ENCODE data around the gene TUBGCP2. TPM values are rescaled to one million over a fixed set of nuclear protein-coding genes. Genes with fewer than 3 reads are reported as not detected.

Gene TUBGCP2
- total RNA-seq, 1 donor from 2014 or later = 53.2 TPM

DNA sequence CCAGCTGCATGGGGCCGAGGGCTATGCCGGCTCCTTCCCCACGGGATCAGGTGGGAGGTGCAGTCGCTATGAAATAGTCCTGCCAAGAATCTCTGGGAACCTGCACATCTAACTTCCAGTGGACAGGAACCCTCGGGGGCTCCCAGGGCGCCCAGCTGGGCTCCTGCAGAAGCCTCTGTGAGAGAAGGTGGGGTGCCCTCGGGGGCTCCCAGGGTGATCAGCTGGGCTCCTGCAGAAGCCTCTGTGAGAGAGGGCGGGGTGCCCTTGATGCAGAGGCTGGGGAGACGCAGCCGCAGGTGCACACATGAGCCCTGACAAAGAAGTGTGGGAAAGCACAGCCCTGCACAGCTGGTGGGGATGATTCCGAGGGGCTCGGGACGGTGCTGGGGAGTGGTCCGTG, 65.1 kb downstream of the TUBGCP2 start:
- no peaks in the 10 kb centered on the region for H3K36me3 Mint-ChIP-seq (ENCODE audit: low read depth)
- H3K4me3 Mint-ChIP-seq (ENCODE audit: unreplicated experiment) = no peak overlapping the region
- H3K9me3 Mint-ChIP-seq (ENCODE audit: low read depth) = no peaks in the 10 kb centered on the region
- no peak for DNase-seq (ENCODE audit: low spot score)
- no peak overlapping the region for H3K27ac Mint-ChIP-seq (ENCODE audit: unreplicated experiment)
- H3K4me1 Mint-ChIP-seq (ENCODE audit: low read depth) = no peaks in the 10 kb centered on the region
- peaks cover 43% of the 10 kb centered on the region for H3K27me3 Mint-ChIP-seq (ENCODE audit: low read depth)
- TF ChIP-seq, protein P1, sequence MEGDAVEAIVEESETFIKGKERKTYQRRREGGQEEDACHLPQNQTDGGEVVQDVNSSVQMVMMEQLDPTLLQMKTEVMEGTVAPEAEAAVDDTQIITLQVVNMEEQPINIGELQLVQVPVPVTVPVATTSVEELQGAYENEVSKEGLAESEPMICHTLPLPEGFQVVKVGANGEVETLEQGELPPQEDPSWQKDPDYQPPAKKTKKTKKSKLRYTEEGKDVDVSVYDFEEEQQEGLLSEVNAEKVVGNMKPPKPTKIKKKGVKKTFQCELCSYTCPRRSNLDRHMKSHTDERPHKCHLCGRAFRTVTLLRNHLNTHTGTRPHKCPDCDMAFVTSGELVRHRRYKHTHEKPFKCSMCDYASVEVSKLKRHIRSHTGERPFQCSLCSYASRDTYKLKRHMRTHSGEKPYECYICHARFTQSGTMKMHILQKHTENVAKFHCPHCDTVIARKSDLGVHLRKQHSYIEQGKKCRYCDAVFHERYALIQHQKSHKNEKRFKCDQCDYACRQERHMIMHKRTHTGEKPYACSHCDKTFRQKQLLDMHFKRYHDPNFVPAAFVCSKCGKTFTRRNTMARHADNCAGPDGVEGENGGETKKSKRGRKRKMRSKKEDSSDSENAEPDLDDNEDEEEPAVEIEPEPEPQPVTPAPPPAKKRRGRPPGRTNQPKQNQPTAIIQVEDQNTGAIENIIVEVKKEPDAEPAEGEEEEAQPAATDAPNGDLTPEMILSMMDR (IDR thresholded peaks at IDR 0.05) = no peak

DNA sequence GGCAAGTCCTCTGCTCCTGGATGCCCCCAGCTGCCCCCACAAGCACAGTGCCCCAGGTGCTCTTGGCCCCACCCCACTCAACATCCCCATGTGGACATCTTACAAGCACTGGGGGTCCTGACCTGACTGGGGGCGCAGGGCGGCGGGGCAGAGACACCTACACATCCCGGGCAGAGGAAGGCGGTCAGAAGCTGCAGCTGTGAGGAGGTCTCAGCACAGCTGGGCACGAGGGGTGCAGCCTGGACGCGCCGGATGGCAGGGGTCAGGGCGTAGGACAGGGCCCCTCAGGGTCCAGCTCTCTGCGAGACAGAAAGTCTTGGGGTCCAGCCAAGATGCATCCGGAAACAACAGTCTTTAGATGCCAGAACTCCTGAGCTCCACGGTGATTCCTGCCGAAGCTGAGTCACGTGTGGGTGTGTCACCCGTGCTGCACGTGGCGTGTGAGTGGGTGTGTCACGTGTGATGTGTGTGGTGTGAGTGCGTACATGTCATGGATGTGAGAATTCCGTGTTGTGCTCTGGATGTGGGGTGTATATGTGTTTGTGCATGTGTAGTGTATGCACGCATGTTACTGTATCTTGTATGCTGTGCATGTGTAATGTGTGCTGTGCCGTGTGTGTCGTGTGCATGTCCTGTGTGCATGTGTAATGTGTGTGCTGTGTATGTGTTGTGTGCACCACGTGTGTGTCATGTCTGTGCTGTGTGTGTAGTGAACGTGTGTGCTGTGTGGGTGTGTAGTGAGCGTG, 65.9 kb downstream of the TUBGCP2 start:
- DNase-seq (ENCODE audit: low spot score) = no peak
- no peak overlapping the region for H3K27ac Mint-ChIP-seq (ENCODE audit: unreplicated experiment)
- H3K36me3 Mint-ChIP-seq (ENCODE audit: low read depth) = no peaks in the 10 kb centered on the region
- H3K9me3 Mint-ChIP-seq (ENCODE audit: low read depth) = no peaks in the 10 kb centered on the region
- peaks cover 47% of the 10 kb centered on the region for H3K27me3 Mint-ChIP-seq (ENCODE audit: low read depth)
- no peaks in the 10 kb centered on the region for H3K4me1 Mint-ChIP-seq (ENCODE audit: low read depth)
- no peak overlapping the region for H3K4me3 Mint-ChIP-seq (ENCODE audit: unreplicated experiment)
- TF ChIP-seq, protein P1 (IDR thresholded peaks at IDR 0.05) = no peak

DNA sequence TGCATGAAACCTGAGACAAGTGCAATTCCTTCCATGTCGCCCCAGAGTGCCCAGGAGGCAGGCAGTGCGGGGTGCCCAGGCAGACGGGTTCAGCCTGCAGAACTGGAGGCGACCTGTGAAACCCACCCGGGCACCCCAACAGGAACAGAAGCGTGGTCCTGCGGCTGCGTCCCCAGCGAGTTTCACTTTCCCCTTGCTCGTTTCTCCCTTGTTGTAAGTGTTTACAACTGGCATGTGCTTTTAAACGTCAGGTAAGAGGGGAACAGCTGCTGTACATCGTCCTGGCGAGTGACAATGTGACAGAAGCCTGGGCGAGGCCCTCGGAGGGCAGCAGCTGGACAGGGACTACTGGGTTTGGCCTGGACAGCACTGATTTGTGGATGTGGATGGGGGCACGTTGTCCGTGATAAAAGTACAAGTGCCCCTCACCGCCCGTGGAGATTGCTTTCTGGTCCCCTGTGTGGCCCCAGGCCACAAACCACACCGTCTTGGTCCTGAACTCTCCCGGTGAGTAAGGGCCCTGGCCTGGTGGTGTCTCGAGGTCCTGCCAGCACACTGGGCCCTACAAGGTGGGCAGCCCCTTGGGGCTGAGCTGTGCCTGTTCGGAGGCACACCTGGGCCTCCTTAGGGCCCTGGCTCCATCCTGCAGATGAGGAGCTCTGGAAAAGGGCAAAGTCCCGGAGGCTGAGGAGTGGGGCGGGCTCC, 67.0 kb downstream of the TUBGCP2 start:
- Mint-ChIP-seq H3K27ac (ENCODE audit: unreplicated experiment) (no peak overlapping the region), H3K27me3 (ENCODE audit: low read depth) (peaks cover 44% of the 10 kb centered on the region), H3K4me1 (ENCODE audit: low read depth) (no peaks in the 10 kb centered on the region), H3K4me3 (ENCODE audit: unreplicated experiment) (no peak overlapping the region), H3K9me3 (ENCODE audit: low read depth) (no peaks in the 10 kb centered on the region), H3K36me3 (ENCODE audit: low read depth) (no peaks in the 10 kb centered on the region)
- DNase-seq (ENCODE audit: low spot score) = no peak
- TF ChIP-seq, protein P1 (IDR thresholded peaks at IDR 0.05) = no peak

DNA sequence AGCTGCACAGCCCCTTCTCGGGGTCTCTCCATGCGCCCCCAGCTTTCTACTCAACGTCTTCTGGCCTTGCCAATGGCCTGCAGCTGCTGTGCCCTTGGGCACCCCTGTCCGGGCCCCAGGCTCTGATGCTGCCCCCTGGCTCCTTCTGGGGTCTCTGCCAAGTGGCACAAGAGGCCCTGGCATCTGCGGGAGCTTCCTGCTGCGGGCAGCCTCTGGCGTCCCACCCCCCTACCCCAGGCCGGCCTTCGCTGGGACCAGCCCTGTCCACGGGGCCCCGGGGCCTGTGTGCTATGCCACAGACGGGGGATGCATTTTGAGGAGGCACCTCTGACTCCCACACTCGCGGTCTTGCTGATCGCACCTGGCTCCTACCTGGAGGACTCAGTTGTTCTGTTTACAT, 68.7 kb downstream of the TUBGCP2 start:
- peaks cover 46% of the 10 kb centered on the region for H3K27me3 Mint-ChIP-seq (ENCODE audit: low read depth)
- no peaks in the 10 kb centered on the region for H3K4me1 Mint-ChIP-seq (ENCODE audit: low read depth)
- H3K36me3 Mint-ChIP-seq (ENCODE audit: low read depth) = no peaks in the 10 kb centered on the region
- no peaks in the 10 kb centered on the region for H3K9me3 Mint-ChIP-seq (ENCODE audit: low read depth)
- TF ChIP-seq, protein P1 (IDR thresholded peaks at IDR 0.05) = no peak
- DNase-seq (ENCODE audit: low spot score) = no peak
- H3K27ac Mint-ChIP-seq (ENCODE audit: unreplicated experiment) = no peak overlapping the region
- H3K4me3 Mint-ChIP-seq (ENCODE audit: unreplicated experiment) = no peak overlapping the region

DNA sequence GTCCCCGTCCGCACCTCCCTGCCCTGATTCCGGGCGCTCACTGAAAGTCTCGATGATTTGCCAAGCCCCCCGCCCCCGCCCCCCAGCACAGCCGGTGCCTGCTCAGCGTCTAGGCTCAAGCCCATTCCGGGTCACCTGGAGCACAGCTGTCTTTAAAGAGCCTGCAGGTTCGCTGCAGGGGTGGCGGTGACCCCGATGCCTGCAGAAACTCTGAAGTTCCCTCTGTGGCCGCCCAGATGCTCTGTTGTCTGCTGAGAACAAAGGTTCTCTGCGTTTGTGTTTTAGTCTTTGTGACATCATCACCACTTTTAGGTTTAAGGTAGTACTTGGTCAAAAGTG, 70.2 kb downstream of the TUBGCP2 start:
- Mint-ChIP-seq H3K27ac (ENCODE audit: unreplicated experiment) (no peak overlapping the region), H3K36me3 (ENCODE audit: low read depth) (no peaks in the 10 kb centered on the region), H3K9me3 (ENCODE audit: low read depth) (no peaks in the 10 kb centered on the region), H3K27me3 (ENCODE audit: low read depth) (peaks cover 54% of the 10 kb centered on the region), H3K4me1 (ENCODE audit: low read depth) (no peaks in the 10 kb centered on the region), H3K4me3 (ENCODE audit: unreplicated experiment) (no peak overlapping the region)
- DNase-seq (ENCODE audit: low spot score) = no peak
- TF ChIP-seq, protein P1 (IDR thresholded peaks at IDR 0.05) = no peak

All from chondrocyte (in vitro differentiated cells).